ENCODE measurements around the gene ZNF117.

Gene ZNF117

GRCh38 chr7:65006094-65006992 is 15.5 kb upstream of the ZNF117 start, which contains the start of gene ERV3-1:
Gene ERV3-1, minus strand, starts transcription at chr7:65006687. Its CDS starts 13,661 bp downstream, at chr7:64993026.
- ChIA-PET CTCF (no interaction called here), POLR2A (interaction anchor here (0.8 to 2.0 kb wide), 8 partner anchors 9 to 212 kb away, joined by 3 to 5 read pairs (median 3); partner anchors contain the start of genes ZNF138 and ZNF273)
- peak; percentile 83 for DNase-seq (ENCODE audit: extremely low spot score)
- TF ChIP-seq ELF4 (IDR thresholded peaks at IDR 0.05): peak; percentile 95
- no peak; the same call in 1 of the 2 replicates for TF ChIP-seq L3MBTL2 (conservative IDR thresholded peaks at IDR 0.05)
- peak; percentile 97 for TF ChIP-seq PKNOX1 (IDR thresholded peaks at IDR 0.05)

- POLR2A ChIA-PET: no interaction called here
- CTCF ChIA-PET: interaction anchor here (0.6 kb wide), 1 partner anchor 33 kb away, joined by 3 read pairs; no protein-coding TSS in a partner anchor
Measured at GRCh38 chr7:65004575-65004974, 13.7 kb upstream of the ZNF117 start.

GRCh38 chr7:65002972-65003585 is 12.2 kb upstream of the ZNF117 start:
- ChIA-PET CTCF (no interaction called here), POLR2A (no interaction called here)
- DNase-seq (ENCODE audit: extremely low spot score): no peak
- TF ChIP-seq L3MBTL2 (conservative IDR thresholded peaks at IDR 0.05) (no peak), SP1 (IDR thresholded peaks at IDR 0.05) (no peak), NFRKB (IDR thresholded peaks at IDR 0.05) (no peak), PKNOX1 (IDR thresholded peaks at IDR 0.05) (no peak)

More at GRCh38 chr7:65004575-65004974, 13.7 kb upstream of the ZNF117 start:
- TF ChIP-seq LEF1 (IDR thresholded peaks at IDR 0.05; ENCODE audit: borderline replicate concordance) (no peak), SUZ12 (IDR thresholded peaks at IDR 0.05) (no peak), NFRKB (IDR thresholded peaks at IDR 0.05) (no peak), PKNOX1 (IDR thresholded peaks at IDR 0.05) (no peak), ELF4 (IDR thresholded peaks at IDR 0.05) (no peak), FOXA1 (IDR thresholded peaks at IDR 0.05) (no peak)
- DNase-seq (ENCODE audit: extremely low spot score): no peak

GRCh38 chr7:65001291-65001814 is 10.5 kb upstream of the ZNF117 start:
- TF ChIP-seq HDGF (IDR thresholded peaks at IDR 0.05; ENCODE audit: borderline replicate concordance): no peak
- CTCF ChIA-PET: interaction anchor here (0.6 kb wide), 1 partner anchor 250 kb away, joined by 3 read pairs; no protein-coding TSS in a partner anchor
- POLR2A ChIA-PET: no interaction called here
- DNase-seq (ENCODE audit: extremely low spot score): no peak

- ChIA-PET POLR2A (no interaction called here), CTCF (no interaction called here)
- TF ChIP-seq NFRKB (IDR thresholded peaks at IDR 0.05) (no peak), LEF1 (IDR thresholded peaks at IDR 0.05; ENCODE audit: borderline replicate concordance) (no peak), ARNT (IDR thresholded peaks at IDR 0.05) (no peak), SP1 (IDR thresholded peaks at IDR 0.05) (no peak), CTBP1 (IDR thresholded peaks at IDR 0.05; ENCODE audit: borderline replicate concordance) (no peak)
- DNase-seq (ENCODE audit: extremely low spot score): no peak
Measured at GRCh38 chr7:64999165-65000004, 8.5 kb upstream of the ZNF117 start.

GRCh38 chr7:64998865-64999164 is 8.0 kb upstream of the ZNF117 start:
- ChIA-PET POLR2A (no interaction called here), CTCF (no interaction called here)
- TF ChIP-seq ELF4 (IDR thresholded peaks at IDR 0.05) (no peak), CTBP1 (IDR thresholded peaks at IDR 0.05; ENCODE audit: borderline replicate concordance) (no peak), NFRKB (IDR thresholded peaks at IDR 0.05) (no peak), TARDBP (IDR thresholded peaks at IDR 0.05) (no peak), FOXM1 (IDR thresholded peaks at IDR 0.05; ENCODE audit: borderline replicate concordance) (no peak), ZNF384 (IDR thresholded peaks at IDR 0.05) (no peak), ARNT (IDR thresholded peaks at IDR 0.05) (no peak), L3MBTL2 (conservative IDR thresholded peaks at IDR 0.05) (no peak), FOXK2 (IDR thresholded peaks at IDR 0.05) (no peak), SUZ12 (IDR thresholded peaks at IDR 0.05) (no peak), SP1 (IDR thresholded peaks at IDR 0.05) (no peak), BHLHE40 (IDR thresholded peaks at IDR 0.05; ENCODE audit: borderline replicate concordance) (no peak), PKNOX1 (IDR thresholded peaks at IDR 0.05) (no peak), FOXA1 (IDR thresholded peaks at IDR 0.05) (no peak), LEF1 (IDR thresholded peaks at IDR 0.05; ENCODE audit: borderline replicate concordance) (no peak), HDGF (IDR thresholded peaks at IDR 0.05; ENCODE audit: borderline replicate concordance) (no peak)
- DNase-seq (ENCODE audit: extremely low spot score): no peak
